ENCODE measurements around the gene GJB1. TPM values are rescaled to one million over a fixed set of nuclear protein-coding genes. Genes with fewer than 3 reads are reported as not detected.

GJB1 gene
- total RNA-seq, 3 donors from 2014 or later = 1.8 to 6.9 TPM; not detected in 1

DNA sequence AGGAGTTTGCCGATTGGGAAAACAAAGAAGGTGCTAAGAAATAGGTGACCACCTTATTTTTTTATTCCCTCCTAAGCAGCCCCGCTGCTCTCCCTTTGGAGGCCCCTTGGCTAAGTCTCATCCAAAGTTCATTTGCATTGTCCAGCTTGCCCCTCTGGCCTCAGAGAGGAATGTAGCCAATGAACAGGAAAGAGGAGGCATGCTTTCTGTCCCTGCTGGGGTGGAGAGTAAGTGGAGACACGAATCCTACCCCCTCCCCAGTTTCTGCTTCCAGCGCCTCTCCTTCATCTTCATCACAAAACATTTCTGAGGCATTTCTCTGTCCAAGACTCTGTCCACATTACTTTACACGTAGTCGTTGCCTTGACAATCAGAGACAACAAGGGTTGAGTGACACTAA lies 39.7 kb upstream of the GJB1 start:
- no peak overlapping the region for H3K4me3 ChIP-seq
- TF ChIP-seq POLR2AphosphoS5 (IDR thresholded peaks at IDR 0.05) (no peak), POLR2A (IDR thresholded peaks at IDR 0.05) (no peak)
- TF ChIP-seq, protein P1, sequence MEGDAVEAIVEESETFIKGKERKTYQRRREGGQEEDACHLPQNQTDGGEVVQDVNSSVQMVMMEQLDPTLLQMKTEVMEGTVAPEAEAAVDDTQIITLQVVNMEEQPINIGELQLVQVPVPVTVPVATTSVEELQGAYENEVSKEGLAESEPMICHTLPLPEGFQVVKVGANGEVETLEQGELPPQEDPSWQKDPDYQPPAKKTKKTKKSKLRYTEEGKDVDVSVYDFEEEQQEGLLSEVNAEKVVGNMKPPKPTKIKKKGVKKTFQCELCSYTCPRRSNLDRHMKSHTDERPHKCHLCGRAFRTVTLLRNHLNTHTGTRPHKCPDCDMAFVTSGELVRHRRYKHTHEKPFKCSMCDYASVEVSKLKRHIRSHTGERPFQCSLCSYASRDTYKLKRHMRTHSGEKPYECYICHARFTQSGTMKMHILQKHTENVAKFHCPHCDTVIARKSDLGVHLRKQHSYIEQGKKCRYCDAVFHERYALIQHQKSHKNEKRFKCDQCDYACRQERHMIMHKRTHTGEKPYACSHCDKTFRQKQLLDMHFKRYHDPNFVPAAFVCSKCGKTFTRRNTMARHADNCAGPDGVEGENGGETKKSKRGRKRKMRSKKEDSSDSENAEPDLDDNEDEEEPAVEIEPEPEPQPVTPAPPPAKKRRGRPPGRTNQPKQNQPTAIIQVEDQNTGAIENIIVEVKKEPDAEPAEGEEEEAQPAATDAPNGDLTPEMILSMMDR (IDR thresholded peaks at IDR 0.05) = no peak
- no peaks in the 10 kb centered on the region for H3K9me3 ChIP-seq
- H3K36me3 ChIP-seq = no peaks in the 10 kb centered on the region
- no peaks in the 10 kb centered on the region for H3K4me1 ChIP-seq
- intact Hi-C loops (cut with DNase I; ENCODE audit: low total_unique reads) = no loop called here
- peaks cover 0 to 29% of the 10 kb centered on the region in 2 donors for H3K27me3 ChIP-seq
- no peak for DNase-seq (ENCODE audit: low spot score in 2 of 2)
- no peak overlapping the region for H3K27ac ChIP-seq

DNA sequence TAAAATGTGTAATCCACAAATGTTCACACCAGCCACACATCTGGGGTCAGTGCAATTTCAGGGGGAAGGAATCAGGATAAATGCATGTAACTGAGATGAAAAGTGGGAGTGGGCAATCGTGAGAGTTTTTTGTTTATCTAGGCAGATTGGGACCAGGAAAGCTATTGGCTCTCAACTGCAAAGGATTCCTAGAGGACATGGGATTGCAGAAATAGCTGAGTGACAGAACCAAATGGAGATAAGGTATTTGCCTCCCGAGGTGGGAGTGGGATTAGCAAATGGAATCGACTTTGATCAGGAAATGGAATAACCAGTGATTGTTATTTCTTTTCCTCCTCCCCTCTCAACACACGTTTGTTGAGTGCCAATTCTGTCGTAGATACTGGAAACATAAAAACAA lies 38.9 kb upstream of the GJB1 start:
- H3K27ac ChIP-seq = no peak overlapping the region

DNA sequence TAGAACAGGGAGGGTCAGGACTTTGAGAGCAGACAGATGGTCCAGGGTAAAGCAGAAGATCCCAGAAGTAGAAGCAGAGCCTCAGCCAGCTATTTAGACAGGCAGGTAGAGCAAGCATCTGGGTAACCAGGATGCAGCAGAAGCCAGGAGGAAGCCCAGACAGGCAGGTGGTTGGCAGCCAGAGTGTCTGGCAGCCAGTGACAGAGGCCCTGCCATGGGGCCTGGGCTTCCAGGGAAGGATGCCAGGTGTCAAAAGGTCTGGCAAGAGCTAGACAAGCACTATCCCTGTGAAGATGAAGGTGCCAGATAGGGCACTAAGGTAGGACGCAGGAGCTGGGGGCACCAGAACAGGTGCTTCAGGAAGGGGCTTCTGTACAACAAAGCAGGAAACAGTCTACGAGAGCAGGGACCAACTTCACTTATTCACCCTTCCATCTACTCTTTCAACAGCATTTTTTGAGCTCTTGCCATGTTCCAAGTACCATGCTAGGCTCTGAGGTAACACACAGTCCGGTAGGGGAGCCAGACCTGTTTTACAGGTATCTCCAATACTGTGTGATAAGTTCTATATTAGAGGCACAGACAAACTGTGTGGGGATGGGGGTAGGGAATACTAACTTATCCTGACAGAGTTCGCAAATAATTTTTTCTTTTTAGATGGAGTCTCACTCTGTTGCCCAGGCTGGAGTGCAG lies 38.1 kb upstream of the GJB1 start:
- Histone ChIP-seq H3K4me3 (no peak overlapping the region), H3K27me3 (peaks cover 0 to 21% of the 10 kb centered on the region in 2 donors), H3K4me1 (no peaks in the 10 kb centered on the region), H3K9me3 (no peaks in the 10 kb centered on the region), H3K27ac (peak overlapping the region in 1 of 2 donors; percentile 48), H3K36me3 (no peaks in the 10 kb centered on the region)
- TF ChIP-seq, protein P1 (IDR thresholded peaks at IDR 0.05) = no peak
- TF ChIP-seq POLR2AphosphoS5 (IDR thresholded peaks at IDR 0.05) (no peak), POLR2A (IDR thresholded peaks at IDR 0.05) (no peak)
- intact Hi-C loops (cut with DNase I; ENCODE audit: low total_unique reads) = no loop called here
- no peak for DNase-seq (ENCODE audit: low spot score in 2 of 2)

More for the DNA sequence above, 38.9 kb upstream of the GJB1 start:
- intact Hi-C loops (cut with DNase I; ENCODE audit: low total_unique reads) = no loop called here
- H3K27me3 ChIP-seq = peaks cover 0 to 27% of the 10 kb centered on the region in 2 donors
- no peaks in the 10 kb centered on the region for H3K4me1 ChIP-seq
- no peak overlapping the region for H3K4me3 ChIP-seq
- H3K36me3 ChIP-seq = no peaks in the 10 kb centered on the region
- TF ChIP-seq POLR2AphosphoS5 (IDR thresholded peaks at IDR 0.05) = no peak
- no peak for TF ChIP-seq POLR2A (IDR thresholded peaks at IDR 0.05)
- TF ChIP-seq, protein P1 (IDR thresholded peaks at IDR 0.05) = no peak
- no peaks in the 10 kb centered on the region for H3K9me3 ChIP-seq
- no peak for DNase-seq (ENCODE audit: low spot score in 2 of 2)

DNA sequence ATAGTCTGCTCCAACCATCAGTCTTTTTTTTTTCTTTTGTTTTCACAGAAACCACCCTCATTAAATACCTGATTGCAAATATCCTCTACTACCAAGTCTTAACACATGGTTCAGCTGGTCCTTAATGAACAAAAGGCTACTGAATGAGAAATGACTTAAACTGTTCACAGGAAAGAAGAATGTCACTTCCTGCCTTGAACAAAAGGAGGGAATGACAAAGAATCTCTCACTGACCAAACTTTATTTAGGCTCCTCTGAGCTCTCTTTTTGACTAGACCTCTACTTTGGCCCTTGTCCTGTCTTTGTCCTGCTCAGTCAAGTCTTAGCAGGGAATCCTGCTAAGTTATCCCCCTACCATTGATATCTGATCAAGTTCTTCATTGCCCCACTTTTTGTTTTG lies 31.8 kb upstream of the GJB1 start:
- H3K9me3 ChIP-seq = no peaks in the 10 kb centered on the region
- no peaks in the 10 kb centered on the region for H3K36me3 ChIP-seq
- TF ChIP-seq POLR2A (IDR thresholded peaks at IDR 0.05) (no peak), POLR2AphosphoS5 (IDR thresholded peaks at IDR 0.05) (no peak)
- TF ChIP-seq, protein P1 (IDR thresholded peaks at IDR 0.05) = no peak
- no peak overlapping the region for H3K27ac ChIP-seq
- H3K4me3 ChIP-seq = no peak overlapping the region
- intact Hi-C loops (cut with DNase I; ENCODE audit: low total_unique reads) = no loop called here
- H3K4me1 ChIP-seq = no peaks in the 10 kb centered on the region
- H3K27me3 ChIP-seq = peaks cover 0 to 3% of the 10 kb centered on the region in 2 donors
- no peak for DNase-seq (ENCODE audit: low spot score in 2 of 2)

DNA sequence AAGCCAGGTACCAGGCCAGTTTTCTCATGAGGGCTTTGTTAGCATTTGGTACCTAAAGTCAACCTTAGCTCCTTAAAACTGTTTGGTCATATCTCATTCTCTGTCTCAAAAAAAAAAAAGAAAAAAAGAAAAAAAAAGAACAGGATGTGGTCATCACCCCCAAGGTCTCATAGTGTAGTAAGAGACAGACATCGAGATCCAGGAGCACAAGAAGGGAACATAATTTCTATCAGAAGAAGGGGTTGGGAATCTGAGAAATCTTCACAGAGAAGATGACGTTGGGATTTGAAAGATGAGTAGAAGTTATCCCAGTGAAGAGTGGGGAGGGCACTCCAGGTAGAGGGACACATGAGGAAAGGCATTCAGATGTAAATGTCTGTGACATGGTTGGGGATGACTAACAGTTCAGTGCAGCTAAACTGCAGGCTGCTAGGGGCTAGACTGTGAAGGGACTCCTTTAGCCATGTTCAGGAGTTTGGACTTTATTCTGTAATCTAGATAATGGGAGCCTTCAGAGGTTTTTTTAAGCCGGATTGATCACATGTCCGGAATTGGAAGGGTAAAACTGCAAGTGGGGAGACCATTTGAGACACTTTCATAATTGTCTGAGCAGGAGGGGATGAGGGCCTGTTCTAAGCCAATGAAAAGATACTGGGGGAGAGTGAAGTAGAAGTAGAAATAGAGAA lies 26.9 kb upstream of the GJB1 start:
- Histone ChIP-seq H3K4me3 (no peak overlapping the region), H3K4me1 (no peaks in the 10 kb centered on the region), H3K27me3 (peaks cover 0 to 28% of the 10 kb centered on the region in 2 donors), H3K9me3 (no peaks in the 10 kb centered on the region), H3K36me3 (no peaks in the 10 kb centered on the region), H3K27ac (no peak overlapping the region)
- TF ChIP-seq POLR2AphosphoS5 (IDR thresholded peaks at IDR 0.05) = no peak
- no peak for TF ChIP-seq POLR2A (IDR thresholded peaks at IDR 0.05)
- TF ChIP-seq, protein P1 (IDR thresholded peaks at IDR 0.05) = no peak
- no peak for DNase-seq (ENCODE audit: low spot score in 2 of 2)
- intact Hi-C loops (cut with DNase I; ENCODE audit: low total_unique reads) = no loop called here

Measured in breast epithelium (tissue), 4 donors.